NCI-H2107 (cell line): ENCODE results near the gene ZNF619.
"Not testable (repeated sequence)": the region's sequence is repeated elsewhere in the genome, so short reads cannot be mapped to it uniquely, and the experiment has no call there.

Experiments
- DNase-seq: peaks from one replicate; lab custom pipeline; 2025; lab: John Stamatoyannopoulos, UW

Gene ZNF619

GRCh38 chr3:40476478-40477470 lies at the start of gene ZNF619:
ZNF619 (plus strand) TSS chr3:40477122; CDS start chr3:40477980, 858 bp downstream.
- DNase-seq, result no peak

- no peak for DNase-seq
Measured at GRCh38 chr3:40432793-40433192, 44.1 kb upstream of the ZNF619 start.

- no peak for DNase-seq
Measured at GRCh38 chr3:40437889-40438288, 39.0 kb upstream of the ZNF619 start.

GRCh38 chr3:40445062-40445461 lies 31.9 kb upstream of the ZNF619 start:
- no peak for DNase-seq

GRCh38 chr3:40445880-40446279 lies 31.0 kb upstream of the ZNF619 start:
- DNase-seq, result no peak

GRCh38 chr3:40450438-40450837 lies 26.5 kb upstream of the ZNF619 start:
- DNase-seq, result no peak

- no peak for DNase-seq
Measured at GRCh38 chr3:40451551-40451950, 25.4 kb upstream of the ZNF619 start.

- no peak for DNase-seq
Measured at GRCh38 chr3:40452057-40452456, 24.9 kb upstream of the ZNF619 start.

- DNase-seq, result no peak
Measured at GRCh38 chr3:40452562-40452875, 24.4 kb upstream of the ZNF619 start.

- peak; percentile 80 for DNase-seq
Measured at GRCh38 chr3:40452876-40453730, 23.8 kb upstream of the ZNF619 start.

- DNase-seq, result no peak
Measured at GRCh38 chr3:40453933-40454332, 23.0 kb upstream of the ZNF619 start.

- DNase-seq, result no peak
Measured at GRCh38 chr3:40455328-40455727, 21.6 kb upstream of the ZNF619 start.

GRCh38 chr3:40456279-40456939 lies 20.5 kb upstream of the ZNF619 start:
- no peak for DNase-seq

GRCh38 chr3:40456940-40457823 lies 19.7 kb upstream of the ZNF619 start, which contains the start of gene RPL14:
RPL14 (plus strand) TSS chr3:40457339; CDS start chr3:40457472, 133 bp downstream.
- peak; percentile 49 for DNase-seq

- no peak for DNase-seq
Measured at GRCh38 chr3:40458473-40458872, 18.4 kb upstream of the ZNF619 start.

- not testable (repeated sequence) for DNase-seq
Measured at GRCh38 chr3:40460481-40460880, 16.4 kb upstream of the ZNF619 start.

- no peak for DNase-seq
Measured at GRCh38 chr3:40461161-40461560, 15.8 kb upstream of the ZNF619 start.

- not testable (repeated sequence) for DNase-seq
Measured at GRCh38 chr3:40462838-40463237, 14.1 kb upstream of the ZNF619 start.

- DNase-seq, result no peak
Measured at GRCh38 chr3:40463579-40463978, 13.3 kb upstream of the ZNF619 start.

GRCh38 chr3:40464339-40465110 lies 12.4 kb upstream of the ZNF619 start:
- DNase-seq, result no peak

- DNase-seq, result no peak
Measured at GRCh38 chr3:40465111-40465407, 11.9 kb upstream of the ZNF619 start.
